ENCODE results near the gene TSPAN9. TPM values are rescaled to one million over a fixed set of nuclear protein-coding genes. Genes with fewer than 3 reads are reported as not detected.
"Not testable (repeated sequence)": the region's sequence is repeated elsewhere in the genome, so short reads cannot be mapped to it uniquely, and the experiment has no call there.

The TSPAN9 gene
- total RNA-seq, 6 donors from 2014 or later, result 25.2 to 62.9 (median 44.2) TPM

- WGBS, 2 donors, result 59 to 73% methylated on average over 2 of the region's 2 CpGs
These were observed 11.9 kb upstream of the TSPAN9 start for GRCh38 chr12:3065300-3065699.

GRCh38 chr12:3065846-3066245, 11.3 kb upstream of the TSPAN9 start:
- not testable (repeated sequence) for ATAC-seq (ENCODE audit: low FRiP score in 2 of 2); H3K36me3 ChIP-seq; DNase-seq; H3K27me3 ChIP-seq; H3K27ac ChIP-seq; H3K4me3 ChIP-seq; H3K9me3 ChIP-seq; H3K4me1 ChIP-seq
- WGBS, 2 donors, result 88% methylated on average over 3 of the region's 3 CpGs

More at GRCh38 chr12:3065300-3065699, 11.9 kb upstream of the TSPAN9 start:
- no peak overlapping the region for H3K4me3 ChIP-seq
- H3K9me3 ChIP-seq, result no peaks in the 10 kb centered on the region
- DNase-seq (no peak), ATAC-seq (ENCODE audit: low FRiP score in 2 of 2) (no peak)
- H3K36me3 ChIP-seq, result no peaks in the 10 kb centered on the region
- no peaks in the 10 kb centered on the region for H3K4me1 ChIP-seq
- no peak overlapping the region for H3K27ac ChIP-seq
- H3K27me3 ChIP-seq, result no peaks in the 10 kb centered on the region
- no peak for TF ChIP-seq POLR2A (IDR thresholded peaks at IDR 0.05)
- no peak for TF ChIP-seq POLR2AphosphoS5 (IDR thresholded peaks at IDR 0.05)
- TF ChIP-seq CTCF (IDR thresholded peaks at IDR 0.05), result no peak
- TF ChIP-seq EP300 (IDR thresholded peaks at IDR 0.05), result no peak

GRCh38 chr12:3069714-3070113, 7.5 kb upstream of the TSPAN9 start:
- no peaks in the 10 kb centered on the region for H3K9me3 ChIP-seq

GRCh38 chr12:3071107-3071506, 6.1 kb upstream of the TSPAN9 start:
- no peaks in the 10 kb centered on the region for H3K9me3 ChIP-seq
- no peak overlapping the region for H3K4me3 ChIP-seq
- peaks cover 8 to 15% (median 10%) of the 10 kb centered on the region in 4 donors for H3K4me1 ChIP-seq
- no peak overlapping the region for H3K27ac ChIP-seq
- no peak for DNase-seq
- no peak for TF ChIP-seq POLR2A (IDR thresholded peaks at IDR 0.05)
- no peak for TF ChIP-seq POLR2AphosphoS5 (IDR thresholded peaks at IDR 0.05)
- TF ChIP-seq CTCF (IDR thresholded peaks at IDR 0.05), result no peak
- no peak for TF ChIP-seq EP300 (IDR thresholded peaks at IDR 0.05)
- H3K36me3 ChIP-seq, result no peaks in the 10 kb centered on the region
- 87 to 91% methylated on average over 8 of the region's 8 CpGs for WGBS, 2 donors
- no peaks in the 10 kb centered on the region for H3K27me3 ChIP-seq
- ATAC-seq (ENCODE audit: low FRiP score in 2 of 2), result no peak

More at GRCh38 chr12:3069714-3070113, 7.5 kb upstream of the TSPAN9 start:
- Histone ChIP-seq H3K4me1 (peaks cover 7 to 12% (median 9%) of the 10 kb centered on the region in 4 donors), H3K4me3 (no peak overlapping the region), H3K27ac (no peak overlapping the region), H3K27me3 (no peaks in the 10 kb centered on the region), H3K36me3 (no peaks in the 10 kb centered on the region)
- DNase-seq (no peak), ATAC-seq (ENCODE audit: low FRiP score in 2 of 2) (no peak)
- TF ChIP-seq EP300 (IDR thresholded peaks at IDR 0.05), result no peak
- 92 to 96% methylated on average over 4 of the region's 4 CpGs for WGBS, 2 donors

- WGBS, 2 donors, result 91 to 96% methylated on average over 20 to 25 of the region's 25 CpGs
- no peak overlapping the region for H3K27ac ChIP-seq
- no peak overlapping the region for H3K4me3 ChIP-seq
- H3K27me3 ChIP-seq, result no peaks in the 10 kb centered on the region
- no peak for TF ChIP-seq EP300 (IDR thresholded peaks at IDR 0.05)
- TF ChIP-seq CTCF (IDR thresholded peaks at IDR 0.05), result no peak
- no peak for TF ChIP-seq POLR2A (IDR thresholded peaks at IDR 0.05)
- no peak for TF ChIP-seq POLR2AphosphoS5 (IDR thresholded peaks at IDR 0.05)
- ATAC-seq (ENCODE audit: low FRiP score in 2 of 2) (no peak), DNase-seq (peak in 1 of 2 donors; percentile 77)
- no peaks in the 10 kb centered on the region for H3K9me3 ChIP-seq
- peaks cover 13 to 21% (median 15%) of the 10 kb centered on the region in 4 donors for H3K4me1 ChIP-seq
- no peaks in the 10 kb centered on the region for H3K36me3 ChIP-seq
These were observed 5.5 kb upstream of the TSPAN9 start for GRCh38 chr12:3071710-3072109.

GRCh38 chr12:3073438-3074250, 3.5 kb upstream of the TSPAN9 start:
- peak; percentile 62 to 70 for ATAC-seq (ENCODE audit: low FRiP score in 2 of 2)
- Histone ChIP-seq H3K9me3 (no peaks in the 10 kb centered on the region), H3K4me3 (no peak overlapping the region), H3K27me3 (no peaks in the 10 kb centered on the region), H3K27ac (peak overlapping the region in 2 of 4 donors; percentile 56 to 59), H3K36me3 (no peaks in the 10 kb centered on the region), H3K4me1 (peaks cover 13 to 30% (median 21%) of the 10 kb centered on the region in 4 donors)
- 7 to 8% methylated on average over 9 to 13 of the region's 13 CpGs for WGBS, 2 donors
- TF ChIP-seq POLR2A (IDR thresholded peaks at IDR 0.05) (no peak), CTCF (IDR thresholded peaks at IDR 0.05) (peak; percentile 84 to 96 (median 92)), EP300 (IDR thresholded peaks at IDR 0.05) (no peak), POLR2AphosphoS5 (IDR thresholded peaks at IDR 0.05) (no peak)
- DNase-seq, result peak; percentile 82 to 91
